IMR-90 (cell line): ENCODE results near the gene SPRY1.

ENCODE experiments used
- BHLHE40 ChIP-seq: fragments of 150-350 bp; IDR thresholded peaks from 2 replicates; pipeline ENCODE4 v1.6.1; 2016; ENCODE audit warnings: mild to moderate bottlenecking, low read depth, low read length
- CEBPB ChIP-seq: IDR thresholded peaks from 2 replicates; pipeline ENCODE4 v1.6.1; 2012; ENCODE audit warnings: low read depth, low read length, improper control_type of control experiment
- CHD1 ChIP-seq: IDR thresholded peaks from 2 replicates; pipeline ENCODE4 v1.6.1; 2012; ENCODE audit warnings: low read depth, low read length, improper control_type of control experiment
- FOS ChIP-seq: fragments of 150-350 bp; IDR thresholded peaks from 2 replicates; pipeline ENCODE4 v1.6.1; 2016; ENCODE audit warnings: low read depth, low read length
- MAZ ChIP-seq: IDR thresholded peaks from 2 replicates; pipeline ENCODE4 v1.6.1; 2012; ENCODE audit warnings: low read depth, mild to moderate bottlenecking, low read length, improper control_type of control experiment, moderate library complexity, borderline replicate concordance
- MXI1 ChIP-seq: IDR thresholded peaks from 2 replicates; pipeline ENCODE4 v1.6.1; 2012; ENCODE audit warnings: low read depth, mild to moderate bottlenecking, low read length, moderate library complexity, borderline replicate concordance
- NFE2L2 ChIP-seq: fragments of 150-350 bp; IDR thresholded peaks from 2 replicates; pipeline ENCODE4 v1.6.1; 2016; ENCODE audit warnings: low read depth, mild to moderate bottlenecking, low read length
- POLR2A ChIP-seq: IDR thresholded peaks from 2 replicates; pipeline ENCODE4 v1.6.1; 2012; ENCODE audit warnings: mild to moderate bottlenecking, low read depth, low read length
- RAD21 ChIP-seq: IDR thresholded peaks from 2 replicates; pipeline ENCODE4 v1.6.1; 2012; ENCODE audit warnings: low read length, improper control_type of control experiment
- RCOR1 ChIP-seq: IDR thresholded peaks from 2 replicates; pipeline ENCODE4 v1.6.1; 2012; ENCODE audit warnings: mild to moderate bottlenecking, low read length, improper control_type of control experiment; ENCODE audit not compliant: insufficient replicate concordance
- RFX5 ChIP-seq: IDR thresholded peaks from 2 replicates; pipeline ENCODE4 v1.8.0; 2012; ENCODE audit warnings: low read depth, mild to moderate bottlenecking, low read length, moderate library complexity
- TF ChIP-seq, protein P1 (sequence below): conservative IDR thresholded peaks from 2 replicates; pipeline ENCODE4 v1.5.1; 2012; ENCODE audit warnings: mild to moderate bottlenecking, low read depth, low read length, improper control_type of control experiment
- TF ChIP-seq, protein P2 (sequence below): fragments of 150-350 bp; IDR thresholded peaks from 2 replicates; pipeline ENCODE4 v1.6.1; 2017; ENCODE audit warnings: mild to moderate bottlenecking, antibody characterized with exemption, low read length, low read depth
- TF ChIP-seq, protein P3 (sequence below): fragments of 150-350 bp; IDR thresholded peaks from 2 replicates; pipeline ENCODE4 v1.6.1; 2016; ENCODE audit warnings: low read depth, mild to moderate bottlenecking, low read length, moderate library complexity, borderline replicate concordance

DNA sequence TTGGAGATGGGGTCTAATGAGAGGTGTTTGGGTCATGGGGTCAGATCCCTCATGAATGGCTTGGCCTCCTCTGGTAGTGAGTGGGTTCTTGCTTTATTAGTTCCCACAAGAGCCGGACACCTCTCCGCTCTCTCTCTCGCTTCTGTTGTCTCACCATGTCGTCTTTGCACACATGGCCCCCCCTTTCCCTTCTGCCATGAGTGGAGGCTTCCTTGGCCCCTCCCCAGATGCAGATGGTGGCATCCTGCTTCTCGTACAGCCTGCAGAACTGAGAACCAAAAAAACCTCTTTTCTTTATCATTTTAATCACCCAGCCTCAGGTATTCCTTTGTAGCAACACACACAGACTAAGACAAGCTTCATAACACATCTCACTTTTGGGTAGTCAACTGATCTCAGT lies 49.6 kb upstream of the SPRY1 start:
- TF ChIP-seq, protein P1, sequence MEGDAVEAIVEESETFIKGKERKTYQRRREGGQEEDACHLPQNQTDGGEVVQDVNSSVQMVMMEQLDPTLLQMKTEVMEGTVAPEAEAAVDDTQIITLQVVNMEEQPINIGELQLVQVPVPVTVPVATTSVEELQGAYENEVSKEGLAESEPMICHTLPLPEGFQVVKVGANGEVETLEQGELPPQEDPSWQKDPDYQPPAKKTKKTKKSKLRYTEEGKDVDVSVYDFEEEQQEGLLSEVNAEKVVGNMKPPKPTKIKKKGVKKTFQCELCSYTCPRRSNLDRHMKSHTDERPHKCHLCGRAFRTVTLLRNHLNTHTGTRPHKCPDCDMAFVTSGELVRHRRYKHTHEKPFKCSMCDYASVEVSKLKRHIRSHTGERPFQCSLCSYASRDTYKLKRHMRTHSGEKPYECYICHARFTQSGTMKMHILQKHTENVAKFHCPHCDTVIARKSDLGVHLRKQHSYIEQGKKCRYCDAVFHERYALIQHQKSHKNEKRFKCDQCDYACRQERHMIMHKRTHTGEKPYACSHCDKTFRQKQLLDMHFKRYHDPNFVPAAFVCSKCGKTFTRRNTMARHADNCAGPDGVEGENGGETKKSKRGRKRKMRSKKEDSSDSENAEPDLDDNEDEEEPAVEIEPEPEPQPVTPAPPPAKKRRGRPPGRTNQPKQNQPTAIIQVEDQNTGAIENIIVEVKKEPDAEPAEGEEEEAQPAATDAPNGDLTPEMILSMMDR: no peak
- TF ChIP-seq POLR2A (no peak), RFX5 (no peak), CEBPB (no peak), FOS (no peak), MXI1 (no peak), MAZ (no peak), CHD1 (no peak), RAD21 (no peak), BHLHE40 (no peak), NFE2L2 (no peak), RCOR1 (no peak)
- TF ChIP-seq, protein P2, sequence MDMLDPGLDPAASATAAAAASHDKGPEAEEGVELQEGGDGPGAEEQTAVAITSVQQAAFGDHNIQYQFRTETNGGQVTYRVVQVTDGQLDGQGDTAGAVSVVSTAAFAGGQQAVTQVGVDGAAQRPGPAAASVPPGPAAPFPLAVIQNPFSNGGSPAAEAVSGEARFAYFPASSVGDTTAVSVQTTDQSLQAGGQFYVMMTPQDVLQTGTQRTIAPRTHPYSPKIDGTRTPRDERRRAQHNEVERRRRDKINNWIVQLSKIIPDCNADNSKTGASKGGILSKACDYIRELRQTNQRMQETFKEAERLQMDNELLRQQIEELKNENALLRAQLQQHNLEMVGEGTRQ: no peak
- TF ChIP-seq, protein P3, sequence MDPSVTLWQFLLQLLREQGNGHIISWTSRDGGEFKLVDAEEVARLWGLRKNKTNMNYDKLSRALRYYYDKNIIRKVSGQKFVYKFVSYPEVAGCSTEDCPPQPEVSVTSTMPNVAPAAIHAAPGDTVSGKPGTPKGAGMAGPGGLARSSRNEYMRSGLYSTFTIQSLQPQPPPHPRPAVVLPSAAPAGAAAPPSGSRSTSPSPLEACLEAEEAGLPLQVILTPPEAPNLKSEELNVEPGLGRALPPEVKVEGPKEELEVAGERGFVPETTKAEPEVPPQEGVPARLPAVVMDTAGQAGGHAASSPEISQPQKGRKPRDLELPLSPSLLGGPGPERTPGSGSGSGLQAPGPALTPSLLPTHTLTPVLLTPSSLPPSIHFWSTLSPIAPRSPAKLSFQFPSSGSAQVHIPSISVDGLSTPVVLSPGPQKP: no peak
